Endothelial cell of umbilical vein (primary cell): ENCODE data around the gene SYNGR3. TPM values are rescaled to one million over a fixed set of nuclear protein-coding genes. Genes with fewer than 3 reads are reported as not detected.

ENCODE experiments used
- BruUV-seq: library from RNA; stranded (reverse); fragments of 400-500 nt; replicated peaks from 2 replicates; lab custom pipeline; 2021; lab: Mats Ljungman, UMichigan
- CTCF ChIA-PET: fragments of 300-600, 350-600 bp; sonication (Branson Sonifier 250); formaldehyde crosslinking; loops from one replicate; lab custom pipeline; 2021; ENCODE audit warnings: antibody characterized with exemption, inconsistent platforms; lab: Charles Lee
- POLR2A ChIA-PET: fragments of 300-600, 350-600 bp; sonication (Branson Sonifier 250); formaldehyde crosslinking; loops from one replicate; lab custom pipeline; 2021; ENCODE audit warnings: antibody characterized with exemption, inconsistent platforms; lab: Charles Lee
- DNase-seq: peaks from one replicate; pipeline ENCODE4 v3.0.0-alpha.2; 2011; ENCODE audit warnings: low read depth, low spot score
- FAIRE-seq: peaks from 2 replicates; lab custom pipeline; 2011; peaks lifted over from hg19 to GRCh38; lab: Jason Lieb, UNC
- H2AFZ ChIP-seq: 2 replicates; pipeline ENCODE4 v1.6.0; 2012; ENCODE audit warnings: low read depth, low read length, control low read depth, inconsistent platforms
- H3K27ac ChIP-seq: 2 replicates; pipeline ENCODE4 v1.5.1; 2011; ENCODE audit warnings: low read depth, mild to moderate bottlenecking, control low read depth, low read length, moderate library complexity; ENCODE audit not compliant: insufficient read depth
- H3K27me3 ChIP-seq, 2 experiments: 2 replicates each; pipeline versions ENCODE4 v1.6.0 to v1.6.1; 2011; ENCODE audit warnings: low read length in 2 of 2, mixed read lengths in 1 of 2; ENCODE audit not compliant: control insufficient read depth in 2 of 2, insufficient read depth in 2 of 2
- H3K36me3 ChIP-seq, 2 experiments: 2 replicates in 1 of 2; 3 replicates in 1 of 2; pipeline ENCODE4 v1.5.1; 2011; ENCODE audit warnings: low read length in 2 of 2, mild to moderate bottlenecking in 1 of 2, moderate library complexity in 1 of 2; ENCODE audit not compliant: control insufficient read depth in 2 of 2, insufficient read depth in 2 of 2; ENCODE audit errors: extremely low read depth in 1 of 2
- H3K4me1 ChIP-seq: 3 replicates; pipeline ENCODE4 v1.5.1; 2011; ENCODE audit warnings: mild to moderate bottlenecking, low read length; ENCODE audit not compliant: control insufficient read depth, insufficient read depth; ENCODE audit errors: extremely low read depth
- H3K4me2 ChIP-seq: 2 replicates; pipeline ENCODE4 v1.6.1; 2011; ENCODE audit warnings: low read length, control low read depth, mixed read lengths; ENCODE audit not compliant: insufficient read depth
- H3K4me3 ChIP-seq, 3 experiments: fragments of 200-600 bp in 1 of 3; sonication (generic), shearing (Covaris generic) in 1 of 3; replicated peaks in 1 of 3; 2 replicates each; pipeline ENCODE4 v1.5.1; 2011 to 2016; ENCODE audit warnings: control low read depth in 3 of 3, low read length in 3 of 3, mild to moderate bottlenecking in 2 of 3, inconsistent platforms in 1 of 3, low read depth in 1 of 3, moderate library complexity in 1 of 3; ENCODE audit not compliant: insufficient read depth in 1 of 3
- H3K79me2 ChIP-seq: 2 replicates; pipeline ENCODE4 v1.6.0; 2012; ENCODE audit warnings: low read length, inconsistent platforms; ENCODE audit not compliant: control insufficient read depth, insufficient read depth
- H3K9ac ChIP-seq: replicated peaks from 2 replicates; pipeline ENCODE3; 2011; ENCODE audit warnings: low read length, control low read depth; ENCODE audit not compliant: insufficient read depth; ENCODE audit errors: extremely low read depth
- H3K9me1 ChIP-seq: replicated peaks from 3 replicates; pipeline ENCODE4 v1.6.0; 2011; ENCODE audit warnings: mild to moderate bottlenecking, low read length; ENCODE audit not compliant: control insufficient read depth, insufficient read depth; ENCODE audit errors: extremely low read depth
- H3K9me3 ChIP-seq: replicated peaks from 2 replicates; pipeline ENCODE4 v1.5.1; 2012; ENCODE audit warnings: low read length, inconsistent platforms; ENCODE audit not compliant: control insufficient read depth, insufficient read depth
- H4K20me1 ChIP-seq: replicated peaks from 2 replicates; pipeline ENCODE3; 2011; ENCODE audit warnings: mild to moderate bottlenecking, low read length; ENCODE audit not compliant: control insufficient read depth, insufficient read depth; ENCODE audit errors: extremely low read depth
- EZH2 ChIP-seq: IDR thresholded peaks from 2 replicates; pipeline ENCODE4 v1.6.1; 2012; ENCODE audit warnings: borderline replicate concordance, low read depth, mild to moderate bottlenecking, moderate library complexity, low read length, inconsistent platforms; ENCODE audit not compliant: severe bottlenecking
- FOS ChIP-seq: IDR thresholded peaks from 2 replicates; pipeline ENCODE4 v1.6.1; 2011; ENCODE audit warnings: mild to moderate bottlenecking, low read length, moderate library complexity, borderline replicate concordance; ENCODE audit not compliant: insufficient read depth
- GATA2 ChIP-seq: IDR thresholded peaks from 2 replicates; pipeline ENCODE4 v1.7.0; 2011; ENCODE audit warnings: low read depth, mild to moderate bottlenecking, moderate library complexity, mixed read lengths, low read length; ENCODE audit not compliant: insufficient read length, insufficient read depth
- JUN ChIP-seq: IDR thresholded peaks from 2 replicates; pipeline ENCODE4 v1.6.1; 2011; ENCODE audit warnings: borderline replicate concordance, low read depth; ENCODE audit not compliant: insufficient read length, insufficient read depth
- MAX ChIP-seq: IDR thresholded peaks from 2 replicates; pipeline ENCODE4 v1.6.1; 2011; ENCODE audit not compliant: insufficient read depth, insufficient read length
- MYC ChIP-seq: IDR thresholded peaks from one replicate; pipeline ENCODE4 v1.6.1; 2011; ENCODE audit warnings: mild to moderate bottlenecking, low read depth, low read length
- POLR2A ChIP-seq: IDR thresholded peaks from 2 replicates; pipeline ENCODE4 v1.6.1; 2012; ENCODE audit warnings: low read depth, mild to moderate bottlenecking, control low read depth, low read length
- POLR2AphosphoS5 ChIP-seq: IDR thresholded peaks from 2 replicates; pipeline ENCODE4 v1.6.1; 2012; ENCODE audit warnings: low read depth, mild to moderate bottlenecking, control low read depth, low read length, moderate library complexity; ENCODE audit not compliant: insufficient read depth
- dilution Hi-C: fragments of 300-500 bp; cut with MboI; formaldehyde crosslinking; loops from one replicate; pipeline ENCODE4 v1.15.0; 2019; ENCODE audit warnings: low sequenced_read_pairs; ENCODE audit not compliant: extremely low pct_ligation_motif_present
- intact Hi-C: fragments of 100-400 bp; cut with micrococcal nuclease; formaldehyde crosslinking; loops from one replicate; pipeline ENCODE4 v1.10.0; 2022
- polyA plus RNA-seq, 4 experiments: library from polyadenylated mRNA; depleted of rRNA in 3 of 4; stranded (reverse) in 3 of 4; unstranded in 1 of 4; fragments of >200 nt; gene quantifications; 2 replicates each; pipeline versions ENCODE4 v1.2.1 to v1.2.3, GENCODE V29; 2011 to 2012; ENCODE audit warnings: missing spikeins in 1 of 4
- total RNA-seq: library from RNA; stranded (reverse); gene quantifications from 2 replicates; pipeline ENCODE4 v1.2.3, GENCODE V29; 2021
- TF ChIP-seq, protein P1 (sequence below), 2 donors: IDR thresholded peaks; 1 replicate in 1 of 2; 2 replicates in 1 of 2; pipeline ENCODE4 v1.5.1; 2011; ENCODE audit warnings: low read length in 2 of 2, mild to moderate bottlenecking in 2 of 2, moderate library complexity in 2 of 2, control low read depth in 1 of 2, inconsistent platforms in 1 of 2, low read depth in 1 of 2; ENCODE audit not compliant: insufficient read depth in 1 of 2; ENCODE audit errors: extremely low read depth in 1 of 2

The SYNGR3 gene
- total and polyA plus RNA-seq, 2 donors (not counting 3 experiments of a cell fraction or from before 2014, with no cell fraction given), result 0.95 to 1.4 TPM

DNA sequence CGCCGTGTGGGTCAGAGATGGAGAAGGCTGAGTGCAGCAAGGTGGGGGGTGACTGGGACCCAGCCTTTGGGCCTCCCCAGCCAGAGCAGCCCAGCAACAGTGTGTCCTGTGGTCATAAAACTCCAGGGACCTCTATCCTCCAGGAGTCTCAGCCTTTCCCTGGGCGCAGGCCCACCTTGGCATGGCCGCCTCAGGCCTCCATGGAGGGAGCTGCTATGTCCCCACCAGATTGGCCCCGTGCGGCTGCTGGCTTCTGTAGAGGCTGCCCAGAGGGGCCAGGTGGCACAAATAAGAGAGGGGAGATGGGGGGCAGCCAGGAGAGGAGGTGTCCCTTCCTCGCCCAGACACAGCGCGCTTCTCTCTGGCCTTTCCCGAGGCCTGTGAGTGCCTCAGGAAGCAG is 2.6 kb upstream of the SYNGR3 start:
- dilution Hi-C loops, result no loop called here
- Histone ChIP-seq H3K9ac (no peak overlapping the region), H4K20me1 (no peaks in the 10 kb centered on the region), H3K9me3 (no peaks in the 10 kb centered on the region), H3K4me2 (no peak overlapping the region), H3K36me3 (peaks cover 0 to 7% of the 10 kb centered on the region in 2 experiments), H3K4me3 (no peak overlapping the region), H3K79me2 (peaks cover 5% of the 10 kb centered on the region), H3K27me3 (peaks cover 29 to 34% of the 10 kb centered on the region in 2 experiments), H2AFZ (no peak overlapping the region), H3K4me1 (peaks cover 22% of the 10 kb centered on the region), H3K9me1 (no peaks in the 10 kb centered on the region), H3K27ac (no peak overlapping the region)
- FAIRE-seq (no peak), DNase-seq (no peak)
- intact Hi-C loops, result no loop called here
- POLR2A ChIA-PET, result no interaction called here
- CTCF ChIA-PET, result no interaction called here
- no TSS peak for BruUV-seq
- TF ChIP-seq POLR2A (no peak), POLR2AphosphoS5 (no peak), JUN (no peak), EZH2 (no peak), GATA2 (no peak), FOS (no peak), MAX (no peak), MYC (no peak)
- TF ChIP-seq, protein P1, sequence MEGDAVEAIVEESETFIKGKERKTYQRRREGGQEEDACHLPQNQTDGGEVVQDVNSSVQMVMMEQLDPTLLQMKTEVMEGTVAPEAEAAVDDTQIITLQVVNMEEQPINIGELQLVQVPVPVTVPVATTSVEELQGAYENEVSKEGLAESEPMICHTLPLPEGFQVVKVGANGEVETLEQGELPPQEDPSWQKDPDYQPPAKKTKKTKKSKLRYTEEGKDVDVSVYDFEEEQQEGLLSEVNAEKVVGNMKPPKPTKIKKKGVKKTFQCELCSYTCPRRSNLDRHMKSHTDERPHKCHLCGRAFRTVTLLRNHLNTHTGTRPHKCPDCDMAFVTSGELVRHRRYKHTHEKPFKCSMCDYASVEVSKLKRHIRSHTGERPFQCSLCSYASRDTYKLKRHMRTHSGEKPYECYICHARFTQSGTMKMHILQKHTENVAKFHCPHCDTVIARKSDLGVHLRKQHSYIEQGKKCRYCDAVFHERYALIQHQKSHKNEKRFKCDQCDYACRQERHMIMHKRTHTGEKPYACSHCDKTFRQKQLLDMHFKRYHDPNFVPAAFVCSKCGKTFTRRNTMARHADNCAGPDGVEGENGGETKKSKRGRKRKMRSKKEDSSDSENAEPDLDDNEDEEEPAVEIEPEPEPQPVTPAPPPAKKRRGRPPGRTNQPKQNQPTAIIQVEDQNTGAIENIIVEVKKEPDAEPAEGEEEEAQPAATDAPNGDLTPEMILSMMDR (IDR thresholded peaks at IDR 0.05; ENCODE audit: extremely low read depth in 1 of 2, insufficient read depth in 1 of 2, low read depth in 1 of 2, low read length in 2 of 2), result no peak
